Skeletal muscle satellite cell (primary cell): ENCODE results near the gene TBC1D1.

Source experiments
- H3K27me3 ChIP-seq: 2 replicates; pipeline ENCODE4 v1.7.0; 2013; ENCODE audit warnings: low read length; ENCODE audit not compliant: control insufficient read depth, insufficient read depth
- H3K36me3 ChIP-seq: 2 replicates; pipeline ENCODE4 v1.7.0; 2013; ENCODE audit warnings: mild to moderate bottlenecking, control low read depth, low read length; ENCODE audit not compliant: insufficient read depth
- H3K4me1 ChIP-seq: 2 replicates; pipeline ENCODE4 v1.7.0; 2013; ENCODE audit warnings: low read length; ENCODE audit not compliant: control insufficient read depth, insufficient read depth
- H3K4me2 ChIP-seq: 2 replicates; pipeline ENCODE4 v1.7.0; 2013; ENCODE audit warnings: mild to moderate bottlenecking, low read length
- H3K4me3 ChIP-seq: 2 replicates; pipeline ENCODE4 v1.7.0; 2013; ENCODE audit warnings: low read length
- H3K9ac ChIP-seq: 2 replicates; pipeline ENCODE4 v1.7.0; 2013; ENCODE audit warnings: mild to moderate bottlenecking, low read depth, low read length, moderate library complexity
- H3K9me3 ChIP-seq: replicated peaks from 2 replicates; pipeline ENCODE4 v1.7.0; 2013; ENCODE audit warnings: mild to moderate bottlenecking, control low read depth, low read length

Gene TBC1D1

GRCh38 chr4:38132107-38132673, 241.3 kb downstream of the TBC1D1 start:
- no peak overlapping the region for H3K4me3 ChIP-seq
- H3K36me3 ChIP-seq, result peaks cover 27% of the 10 kb centered on the region
- no peaks in the 10 kb centered on the region for H3K9me3 ChIP-seq
- no peaks in the 10 kb centered on the region for H3K27me3 ChIP-seq
- H3K4me1 ChIP-seq, result peaks cover 35% of the 10 kb centered on the region
- H3K9ac ChIP-seq, result peak overlapping the region; percentile 83
- peak overlapping the region; percentile 35 for H3K4me2 ChIP-seq

GRCh38 chr4:38132843-38133662, 242.2 kb downstream of the TBC1D1 start:
- no peaks in the 10 kb centered on the region for H3K9me3 ChIP-seq
- H3K9ac ChIP-seq, result peak overlapping the region; percentile 47
- H3K4me2 ChIP-seq, result no peak overlapping the region
- H3K4me3 ChIP-seq, result no peak overlapping the region
- peaks cover 25% of the 10 kb centered on the region for H3K36me3 ChIP-seq
- peaks cover 35% of the 10 kb centered on the region for H3K4me1 ChIP-seq
- H3K27me3 ChIP-seq, result no peaks in the 10 kb centered on the region

GRCh38 chr4:38133711-38134480, 243.0 kb downstream of the TBC1D1 start:
- no peak overlapping the region for H3K4me2 ChIP-seq
- peaks cover 22% of the 10 kb centered on the region for H3K36me3 ChIP-seq
- peaks cover 29% of the 10 kb centered on the region for H3K4me1 ChIP-seq
- no peaks in the 10 kb centered on the region for H3K9me3 ChIP-seq
- H3K9ac ChIP-seq, result no peak overlapping the region
- H3K4me3 ChIP-seq, result no peak overlapping the region
- no peaks in the 10 kb centered on the region for H3K27me3 ChIP-seq

- Histone ChIP-seq H3K4me2 (no peak overlapping the region), H3K36me3 (peaks cover 32% of the 10 kb centered on the region), H3K27me3 (no peaks in the 10 kb centered on the region), H3K4me1 (peaks cover 23% of the 10 kb centered on the region), H3K4me3 (no peak overlapping the region), H3K9me3 (no peaks in the 10 kb centered on the region), H3K9ac (no peak overlapping the region)
These were observed 244.3 kb downstream of the TBC1D1 start for GRCh38 chr4:38135201-38135600.

GRCh38 chr4:38136604-38137003, 245.7 kb downstream of the TBC1D1 start:
- Histone ChIP-seq H3K36me3 (peaks cover 34% of the 10 kb centered on the region), H3K4me1 (peaks cover 14% of the 10 kb centered on the region), H3K9me3 (no peaks in the 10 kb centered on the region), H3K4me3 (no peak overlapping the region), H3K4me2 (no peak overlapping the region), H3K27me3 (no peaks in the 10 kb centered on the region), H3K9ac (no peak overlapping the region)

- Histone ChIP-seq H3K9me3 (no peaks in the 10 kb centered on the region), H3K9ac (no peak overlapping the region), H3K4me2 (no peak overlapping the region), H3K27me3 (no peaks in the 10 kb centered on the region), H3K36me3 (peaks cover 34% of the 10 kb centered on the region), H3K4me1 (peaks cover 11% of the 10 kb centered on the region), H3K4me3 (no peak overlapping the region)
These were observed 246.2 kb downstream of the TBC1D1 start for GRCh38 chr4:38137080-38137479.

- peaks cover 5% of the 10 kb centered on the region for H3K4me1 ChIP-seq
- H3K36me3 ChIP-seq, result peaks cover 29% of the 10 kb centered on the region
These were observed 247.5 kb downstream of the TBC1D1 start for GRCh38 chr4:38138363-38138762.

GRCh38 chr4:38139187-38139586, 248.3 kb downstream of the TBC1D1 start:
- H3K4me2 ChIP-seq, result no peak overlapping the region
- H3K4me3 ChIP-seq, result no peak overlapping the region
- H3K4me1 ChIP-seq, result peaks cover 5% of the 10 kb centered on the region
- H3K27me3 ChIP-seq, result no peaks in the 10 kb centered on the region
- no peaks in the 10 kb centered on the region for H3K9me3 ChIP-seq
- H3K9ac ChIP-seq, result no peak overlapping the region
- H3K36me3 ChIP-seq, result peaks cover 23% of the 10 kb centered on the region

More at GRCh38 chr4:38138363-38138762, 247.5 kb downstream of the TBC1D1 start:
- no peak overlapping the region for H3K4me2 ChIP-seq
- no peak overlapping the region for H3K4me3 ChIP-seq
- H3K9ac ChIP-seq, result no peak overlapping the region
- no peaks in the 10 kb centered on the region for H3K27me3 ChIP-seq
- no peaks in the 10 kb centered on the region for H3K9me3 ChIP-seq

- peaks cover 12% of the 10 kb centered on the region for H3K36me3 ChIP-seq
- no peak overlapping the region for H3K4me3 ChIP-seq
- H3K27me3 ChIP-seq, result no peaks in the 10 kb centered on the region
- no peak overlapping the region for H3K4me2 ChIP-seq
- peaks cover 5% of the 10 kb centered on the region for H3K4me1 ChIP-seq
- no peaks in the 10 kb centered on the region for H3K9me3 ChIP-seq
- no peak overlapping the region for H3K9ac ChIP-seq
These were observed 249.8 kb downstream of the TBC1D1 start for GRCh38 chr4:38140643-38141203.

GRCh38 chr4:38141808-38142500, 251.1 kb downstream of the TBC1D1 start:
- no peaks in the 10 kb centered on the region for H3K27me3 ChIP-seq
- H3K36me3 ChIP-seq, result peaks cover 12% of the 10 kb centered on the region
- H3K4me1 ChIP-seq, result peaks cover 5% of the 10 kb centered on the region
- H3K9me3 ChIP-seq, result no peaks in the 10 kb centered on the region
- no peak overlapping the region for H3K9ac ChIP-seq
- H3K4me3 ChIP-seq, result no peak overlapping the region
- no peak overlapping the region for H3K4me2 ChIP-seq

GRCh38 chr4:38144031-38144430, 253.1 kb downstream of the TBC1D1 start:
- H3K4me2 ChIP-seq, result no peak overlapping the region
- no peaks in the 10 kb centered on the region for H3K9me3 ChIP-seq
- peaks cover 5% of the 10 kb centered on the region for H3K4me1 ChIP-seq
- no peak overlapping the region for H3K4me3 ChIP-seq
- no peaks in the 10 kb centered on the region for H3K27me3 ChIP-seq
- H3K9ac ChIP-seq, result no peak overlapping the region
- H3K36me3 ChIP-seq, result peaks cover 12% of the 10 kb centered on the region
